Subcutaneous abdominal adipose tissue (tissue), 5 donors: ENCODE measurements around the gene SKIC8.

Experiments used
- H3K27ac ChIP-seq: one replicate; pipeline ENCODE4 v1.7.0; 2013; ENCODE audit warnings: low read depth, mild to moderate bottlenecking, inconsistent platforms, low read length, moderate library complexity
- H3K27me3 ChIP-seq, 5 donors: one replicate each; pipeline ENCODE4 v1.7.0; 2013; ENCODE audit warnings: low read length in 5 of 5, inconsistent platforms in 1 of 5; ENCODE audit not compliant: control insufficient read depth in 5 of 5, insufficient read depth in 4 of 5
- H3K36me3 ChIP-seq, 5 donors: one replicate each; pipeline ENCODE4 v1.7.0; 2013; ENCODE audit warnings: low read length in 5 of 5; ENCODE audit not compliant: control insufficient read depth in 5 of 5, insufficient read depth in 5 of 5
- H3K4me1 ChIP-seq, 5 donors: one replicate each; pipeline ENCODE4 v1.7.0; 2013; ENCODE audit warnings: low read length in 5 of 5, mild to moderate bottlenecking in 3 of 5, moderate library complexity in 1 of 5; ENCODE audit not compliant: control insufficient read depth in 5 of 5, insufficient read depth in 5 of 5
- H3K4me3 ChIP-seq, 5 donors: one replicate each; pipeline ENCODE4 v1.7.0; 2013; ENCODE audit warnings: low read length in 5 of 5, low read depth in 1 of 5
- H3K9ac ChIP-seq, 5 donors: one replicate each; pipeline ENCODE4 v1.7.0; 2013; ENCODE audit warnings: low read length in 5 of 5, mild to moderate bottlenecking in 4 of 5, moderate library complexity in 3 of 5
- H3K9me3 ChIP-seq, 5 donors: one replicate each; pipeline ENCODE4 v1.7.0; 2013; ENCODE audit warnings: low read length in 5 of 5; ENCODE audit not compliant: control insufficient read depth in 5 of 5
- donor health status: healthy.
- donor health status: healthy.
- donor health status: healthy.
- donor health status: healthy.
- donor health status: healthy.

Gene SKIC8

GRCh38 chr15:78321786-78322185, 22.4 kb upstream of the SKIC8 start:
- Histone ChIP-seq H3K36me3 (no peaks in the 10 kb centered on the region), H3K9me3 (no peaks in the 10 kb centered on the region), H3K4me3 (no peak overlapping the region), H3K4me1 (peaks cover 0 to 11% (median 4%) of the 10 kb centered on the region in 5 donors), H3K27me3 (no peaks in the 10 kb centered on the region), H3K9ac (no peak overlapping the region), H3K27ac (no peak overlapping the region)

DNA sequence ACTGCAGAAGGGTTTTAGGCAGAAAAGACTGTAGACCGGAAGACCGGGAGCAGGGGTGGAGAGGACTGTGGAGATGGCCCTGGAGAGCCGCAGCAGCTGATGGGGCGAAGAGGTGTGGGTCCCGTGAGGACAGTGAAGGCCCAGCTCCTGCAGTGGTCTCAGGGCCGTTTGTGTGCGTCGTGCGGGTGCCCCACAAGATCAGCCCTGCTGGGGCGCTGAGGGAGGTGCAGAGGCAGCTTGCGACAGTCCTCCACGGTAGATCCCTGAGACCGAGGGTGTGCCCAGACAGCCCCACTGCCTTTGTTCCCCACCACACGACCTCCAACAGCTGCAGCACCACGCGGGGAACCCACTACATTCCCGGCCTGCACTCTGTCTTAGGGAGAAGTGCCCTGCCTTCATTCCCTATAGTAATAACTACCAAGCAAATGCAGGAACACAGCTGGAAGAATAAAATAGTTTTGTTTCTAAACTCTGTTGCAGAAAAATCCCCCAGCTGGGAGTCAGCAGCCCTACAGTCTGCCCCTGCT, 21.7 kb upstream of the SKIC8 start:
- Histone ChIP-seq H3K4me3 (no peak overlapping the region), H3K36me3 (no peaks in the 10 kb centered on the region), H3K27ac (no peak overlapping the region), H3K9ac (no peak overlapping the region), H3K9me3 (no peaks in the 10 kb centered on the region), H3K27me3 (no peaks in the 10 kb centered on the region), H3K4me1 (peaks cover 0 to 11% (median 4%) of the 10 kb centered on the region in 5 donors)

GRCh38 chr15:78320183-78320582, 20.8 kb upstream of the SKIC8 start:
- peaks cover 0 to 2% (median 0%) of the 10 kb centered on the region in 5 donors for H3K27me3 ChIP-seq
- H3K9me3 ChIP-seq, result no peaks in the 10 kb centered on the region
- no peaks in the 10 kb centered on the region for H3K36me3 ChIP-seq
- H3K4me1 ChIP-seq, result peaks cover 0 to 11% (median 4%) of the 10 kb centered on the region in 5 donors
- H3K9ac ChIP-seq, result no peak overlapping the region
- no peak overlapping the region for H3K4me3 ChIP-seq
- H3K27ac ChIP-seq, result no peak overlapping the region

DNA sequence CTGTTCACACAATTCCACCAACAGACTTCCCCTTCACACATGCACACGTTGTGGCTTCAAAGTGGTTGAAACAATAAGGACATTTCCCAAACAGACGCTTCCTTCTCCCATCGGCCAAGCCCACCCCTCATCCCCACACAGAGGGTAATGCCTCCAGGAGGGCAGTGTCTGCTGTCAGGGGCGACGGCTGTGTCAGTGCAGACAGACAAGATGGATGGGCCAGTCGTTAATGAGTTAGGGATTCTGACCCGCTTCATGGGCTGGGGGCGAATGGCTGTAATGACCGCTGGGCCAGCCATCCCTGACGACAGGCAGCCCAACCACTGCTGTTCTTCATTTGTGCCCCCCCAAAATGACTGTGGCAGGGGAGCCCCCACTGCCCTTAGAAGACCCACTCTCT, 20.2 kb upstream of the SKIC8 start:
- Histone ChIP-seq H3K9ac (no peak overlapping the region), H3K36me3 (no peaks in the 10 kb centered on the region), H3K9me3 (no peaks in the 10 kb centered on the region)

DNA sequence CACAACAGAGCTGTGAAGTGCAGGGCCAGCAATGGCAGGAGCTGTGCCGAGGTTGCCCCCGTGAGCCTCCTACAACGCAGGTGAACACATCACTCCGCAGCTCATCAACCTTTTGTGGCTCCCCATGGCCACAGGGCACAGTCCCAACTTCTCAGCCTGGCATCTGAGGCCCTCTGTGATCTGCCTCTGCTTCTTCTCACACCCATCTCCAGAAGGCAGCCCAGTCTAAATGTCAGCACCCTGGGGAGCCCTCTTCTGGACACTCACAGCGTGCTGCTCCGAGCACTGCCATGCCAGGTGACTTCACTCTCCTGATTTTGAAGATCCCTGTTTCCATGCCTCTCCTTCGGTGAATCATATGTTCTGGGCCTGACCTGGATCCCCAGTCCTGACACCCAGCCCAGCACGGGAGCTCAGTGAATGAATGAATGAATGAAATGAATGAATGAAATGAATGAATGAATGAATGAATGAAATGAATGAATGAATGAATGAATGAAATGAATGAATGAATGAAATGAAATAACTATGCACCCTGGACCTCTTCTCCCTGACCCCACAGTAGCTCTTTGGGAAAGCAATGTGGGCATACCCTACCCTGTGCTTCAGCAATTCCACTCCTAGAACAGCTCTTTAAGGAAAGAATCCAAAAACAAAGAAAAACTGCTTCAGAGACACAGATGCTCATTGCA, 17.9 kb upstream of the SKIC8 start:
- H3K9me3 ChIP-seq, result no peaks in the 10 kb centered on the region
- no peak overlapping the region for H3K4me3 ChIP-seq
- no peak overlapping the region for H3K9ac ChIP-seq
- no peak overlapping the region for H3K27ac ChIP-seq
- H3K36me3 ChIP-seq, result no peaks in the 10 kb centered on the region
- peaks cover 0 to 8% (median 2%) of the 10 kb centered on the region in 5 donors for H3K27me3 ChIP-seq
- peaks cover 0 to 5% (median 1%) of the 10 kb centered on the region in 5 donors for H3K4me1 ChIP-seq

More for the DNA sequence above, 20.2 kb upstream of the SKIC8 start:
- Histone ChIP-seq H3K27ac (no peak overlapping the region), H3K4me3 (no peak overlapping the region), H3K4me1 (peaks cover 0 to 11% (median 1%) of the 10 kb centered on the region in 5 donors), H3K27me3 (peaks cover 0 to 3% (median 0%) of the 10 kb centered on the region in 5 donors)

- no peak overlapping the region for H3K27ac ChIP-seq
- H3K9me3 ChIP-seq, result no peaks in the 10 kb centered on the region
- peaks cover 0 to 8% (median 2%) of the 10 kb centered on the region in 5 donors for H3K27me3 ChIP-seq
- no peak overlapping the region for H3K9ac ChIP-seq
- no peak overlapping the region for H3K4me3 ChIP-seq
- no peaks in the 10 kb centered on the region for H3K4me1 ChIP-seq
- no peaks in the 10 kb centered on the region for H3K36me3 ChIP-seq
Observed at GRCh38 chr15:78316283-78317083, 17.1 kb upstream of the SKIC8 start.

GRCh38 chr15:78315686-78316282, 16.4 kb upstream of the SKIC8 start:
- H3K27me3 ChIP-seq, result peaks cover 0 to 8% (median 2%) of the 10 kb centered on the region in 5 donors
- no peak overlapping the region for H3K27ac ChIP-seq
- H3K36me3 ChIP-seq, result no peaks in the 10 kb centered on the region
- H3K4me3 ChIP-seq, result no peak overlapping the region
- no peak overlapping the region for H3K9ac ChIP-seq
- H3K9me3 ChIP-seq, result no peaks in the 10 kb centered on the region
- no peaks in the 10 kb centered on the region for H3K4me1 ChIP-seq

GRCh38 chr15:78314181-78314581, 14.8 kb upstream of the SKIC8 start:
- no peaks in the 10 kb centered on the region for H3K36me3 ChIP-seq
- H3K27ac ChIP-seq, result no peak overlapping the region
- no peak overlapping the region for H3K4me3 ChIP-seq
- no peak overlapping the region for H3K9ac ChIP-seq
- H3K9me3 ChIP-seq, result no peaks in the 10 kb centered on the region
- H3K27me3 ChIP-seq, result peaks cover 0 to 8% (median 2%) of the 10 kb centered on the region in 5 donors
- no peaks in the 10 kb centered on the region for H3K4me1 ChIP-seq

DNA sequence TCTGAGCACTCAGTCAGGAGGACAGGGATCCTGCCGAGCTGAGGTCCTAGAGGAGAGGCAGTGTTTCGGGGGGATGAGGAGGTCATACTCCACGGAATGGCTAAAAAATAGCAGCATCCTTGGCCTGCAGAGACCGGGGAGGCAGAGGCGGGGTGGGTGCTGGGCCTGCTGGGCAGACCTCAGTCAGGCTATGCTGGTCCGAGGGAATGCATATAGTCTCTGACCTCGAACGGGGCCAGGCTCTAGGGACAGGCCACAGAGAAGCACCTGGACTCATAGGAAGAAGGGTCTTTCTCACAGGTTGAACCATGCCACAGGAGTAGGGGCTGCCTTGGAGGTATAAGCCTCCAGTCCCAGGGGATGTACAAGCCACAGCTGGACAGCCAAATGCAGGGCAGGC, 14.0 kb upstream of the SKIC8 start:
- Histone ChIP-seq H3K4me3 (no peak overlapping the region), H3K9me3 (no peaks in the 10 kb centered on the region), H3K27ac (no peak overlapping the region), H3K9ac (no peak overlapping the region), H3K36me3 (no peaks in the 10 kb centered on the region), H3K27me3 (peaks cover 0 to 8% (median 2%) of the 10 kb centered on the region in 5 donors), H3K4me1 (peaks cover 0 to 5% (median 2%) of the 10 kb centered on the region in 5 donors)

GRCh38 chr15:78312957-78313356, 13.5 kb upstream of the SKIC8 start:
- peaks cover 0 to 10% (median 2%) of the 10 kb centered on the region in 5 donors for H3K27me3 ChIP-seq
- peaks cover 0 to 10% (median 5%) of the 10 kb centered on the region in 5 donors for H3K4me1 ChIP-seq
- H3K9me3 ChIP-seq, result no peaks in the 10 kb centered on the region
- H3K27ac ChIP-seq, result no peak overlapping the region
- no peaks in the 10 kb centered on the region for H3K36me3 ChIP-seq
- no peak overlapping the region for H3K4me3 ChIP-seq
- no peak overlapping the region for H3K9ac ChIP-seq
